ENCODE data around the gene SEMA4B.
"Not testable (repeated sequence)": the region's sequence is repeated elsewhere in the genome, so short reads cannot be mapped to it uniquely, and the experiment has no call there.

The SEMA4B gene

GRCh38 chr15:90201130-90201943, at the start of gene SEMA4B:
TSS of gene SEMA4B (plus strand) at chr15:90201330. CDS start at chr15:90201579, 249 bp downstream.
- peak; percentile 48 to 67 for DNase-seq (ENCODE audit: low read depth in 2 of 2)

- DNase-seq (ENCODE audit: low read depth in 2 of 2), result no peak
These were observed 49.0 kb upstream of the SEMA4B start for GRCh38 chr15:90151989-90152645.

- DNase-seq (ENCODE audit: low read depth in 2 of 2), result no peak
These were observed 47.5 kb upstream of the SEMA4B start for GRCh38 chr15:90153658-90154057.

GRCh38 chr15:90154246-90154645, 46.9 kb upstream of the SEMA4B start:
- no peak for DNase-seq (ENCODE audit: low read depth in 2 of 2)

GRCh38 chr15:90154861-90155626, 46.1 kb upstream of the SEMA4B start:
- no peak for DNase-seq (ENCODE audit: low read depth in 2 of 2)

GRCh38 chr15:90159213-90159612, 41.9 kb upstream of the SEMA4B start:
- DNase-seq (ENCODE audit: low read depth in 2 of 2), result no peak

GRCh38 chr15:90160781-90161727, 40.1 kb upstream of the SEMA4B start:
- DNase-seq (ENCODE audit: low read depth in 2 of 2), result no peak

- no peak for DNase-seq (ENCODE audit: low read depth in 2 of 2)
These were observed 39.2 kb upstream of the SEMA4B start for GRCh38 chr15:90161950-90162361.

GRCh38 chr15:90162956-90163355, 38.2 kb upstream of the SEMA4B start:
- no peak for DNase-seq (ENCODE audit: low read depth in 2 of 2)

GRCh38 chr15:90164239-90164638, 36.9 kb upstream of the SEMA4B start:
- not testable (repeated sequence) for DNase-seq (ENCODE audit: low read depth in 2 of 2)

GRCh38 chr15:90165157-90165556, 36.0 kb upstream of the SEMA4B start:
- DNase-seq (ENCODE audit: low read depth in 2 of 2), result no peak

- DNase-seq (ENCODE audit: low read depth in 2 of 2), result peak in 1 of 2 donors; percentile 41
These were observed 35.3 kb upstream of the SEMA4B start for GRCh38 chr15:90165659-90166489.

GRCh38 chr15:90167121-90167520, 34.0 kb upstream of the SEMA4B start:
- no peak for DNase-seq (ENCODE audit: low read depth in 2 of 2)

GRCh38 chr15:90171623-90172022, 29.5 kb upstream of the SEMA4B start:
- no peak for DNase-seq (ENCODE audit: low read depth in 2 of 2)

- DNase-seq (ENCODE audit: low read depth in 2 of 2), result no peak
These were observed 27.8 kb upstream of the SEMA4B start for GRCh38 chr15:90173372-90173771.

GRCh38 chr15:90174140-90174875, 26.8 kb upstream of the SEMA4B start:
- DNase-seq (ENCODE audit: low read depth in 2 of 2), result no peak

- no peak for DNase-seq (ENCODE audit: low read depth in 2 of 2)
These were observed 24.1 kb upstream of the SEMA4B start for GRCh38 chr15:90177012-90177411.

GRCh38 chr15:90178468-90179435, 22.4 kb upstream of the SEMA4B start:
- DNase-seq (ENCODE audit: low read depth in 2 of 2), result no peak

Data from activated CD4-positive, alpha-beta T cell treated with anti-CD3 and anti-CD28 coated beads for 24 hours (primary cell).